Measurements from ENCODE around the gene SLC12A5.
A peak's percentile ranks its signal among the peaks of the same experiment; 100 is the strongest.

Gene SLC12A5

DNA sequence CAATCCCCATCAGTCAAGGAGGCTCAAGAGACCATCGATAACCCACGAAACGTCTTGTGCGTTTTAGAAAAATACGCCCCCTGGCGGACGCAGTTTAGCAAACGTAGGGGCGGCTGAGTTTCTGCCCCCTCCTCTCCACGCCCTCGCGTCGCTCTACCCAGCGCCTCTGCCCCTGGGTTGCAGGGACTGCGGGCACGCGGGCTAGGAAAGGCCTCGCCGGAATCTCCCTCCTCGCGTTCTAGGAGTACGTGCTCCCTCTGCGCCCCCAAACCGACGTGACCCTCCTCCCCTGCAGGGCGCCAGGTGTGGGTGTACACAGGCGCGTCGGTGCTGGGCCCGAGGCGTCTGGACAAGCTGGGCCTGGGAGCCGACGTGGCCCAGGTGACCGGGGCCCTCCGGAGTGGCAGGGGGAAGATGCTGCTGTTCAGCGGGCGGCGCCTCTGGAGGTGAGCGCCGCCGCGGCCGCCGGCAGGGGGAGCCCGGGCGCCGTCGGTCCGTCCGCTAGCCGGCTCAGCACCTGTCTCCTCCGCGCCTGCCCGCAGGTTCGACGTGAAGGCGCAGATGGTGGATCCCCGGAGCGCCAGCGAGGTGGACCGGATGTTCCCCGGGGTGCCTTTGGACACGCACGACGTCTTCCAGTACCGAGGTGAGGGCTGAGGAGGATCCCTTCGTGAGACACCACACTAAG lies 15.0 kb upstream of the SLC12A5 start (continued):
- no peak for TF ChIP-seq ZNF768 (tag by site-specific recombination; IDR thresholded peaks at IDR 0.05)
- TF ChIP-seq, protein P1, sequence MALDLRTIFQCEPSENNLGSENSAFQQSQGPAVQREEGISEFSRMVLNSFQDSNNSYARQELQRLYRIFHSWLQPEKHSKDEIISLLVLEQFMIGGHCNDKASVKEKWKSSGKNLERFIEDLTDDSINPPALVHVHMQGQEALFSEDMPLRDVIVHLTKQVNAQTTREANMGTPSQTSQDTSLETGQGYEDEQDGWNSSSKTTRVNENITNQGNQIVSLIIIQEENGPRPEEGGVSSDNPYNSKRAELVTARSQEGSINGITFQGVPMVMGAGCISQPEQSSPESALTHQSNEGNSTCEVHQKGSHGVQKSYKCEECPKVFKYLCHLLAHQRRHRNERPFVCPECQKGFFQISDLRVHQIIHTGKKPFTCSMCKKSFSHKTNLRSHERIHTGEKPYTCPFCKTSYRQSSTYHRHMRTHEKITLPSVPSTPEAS (tag by site-specific recombination; IDR thresholded peaks at IDR 0.05): no peak; the same call in 1 of the 2 replicates
- TF ChIP-seq ZSCAN16 (tag by site-specific recombination; IDR thresholded peaks at IDR 0.05): no peak
- TF ChIP-seq, protein P2, sequence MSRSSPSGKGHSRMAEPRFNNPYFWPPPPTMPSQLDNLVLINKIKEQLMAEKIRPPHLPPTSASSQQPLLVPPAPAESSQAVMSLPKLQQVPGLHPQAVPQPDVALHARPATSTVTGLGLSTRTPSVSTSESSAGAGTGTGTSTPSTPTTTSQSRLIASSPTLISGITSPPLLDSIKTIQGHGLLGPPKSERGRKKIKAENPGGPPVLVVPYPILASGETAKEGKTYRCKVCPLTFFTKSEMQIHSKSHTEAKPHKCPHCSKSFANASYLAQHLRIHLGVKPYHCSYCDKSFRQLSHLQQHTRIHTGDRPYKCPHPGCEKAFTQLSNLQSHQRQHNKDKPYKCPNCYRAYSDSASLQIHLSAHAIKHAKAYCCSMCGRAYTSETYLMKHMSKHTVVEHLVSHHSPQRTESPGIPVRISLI (tag by site-specific recombination; IDR thresholded peaks at IDR 0.05): no peak
- TF ChIP-seq ZNF184 (tag by site-specific recombination; IDR thresholded peaks at IDR 0.05): 0 out of 2 replicates have a peak, but pooled peaks have one; percentile 55
- TF ChIP-seq, protein P3, sequence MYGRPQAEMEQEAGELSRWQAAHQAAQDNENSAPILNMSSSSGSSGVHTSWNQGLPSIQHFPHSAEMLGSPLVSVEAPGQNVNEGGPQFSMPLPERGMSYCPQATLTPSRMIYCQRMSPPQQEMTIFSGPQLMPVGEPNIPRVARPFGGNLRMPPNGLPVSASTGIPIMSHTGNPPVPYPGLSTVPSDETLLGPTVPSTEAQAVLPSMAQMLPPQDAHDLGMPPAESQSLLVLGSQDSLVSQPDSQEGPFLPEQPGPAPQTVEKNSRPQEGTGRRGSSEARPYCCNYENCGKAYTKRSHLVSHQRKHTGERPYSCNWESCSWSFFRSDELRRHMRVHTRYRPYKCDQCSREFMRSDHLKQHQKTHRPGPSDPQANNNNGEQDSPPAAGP (tag by site-specific recombination; IDR thresholded peaks at IDR 0.05): no peak; the same call in none of the 2 replicates
- TF ChIP-seq ZNF132 (tag by site-specific recombination; IDR thresholded peaks at IDR 0.05; ENCODE audit: borderline replicate concordance): no peak
- TF ChIP-seq, protein P4, sequence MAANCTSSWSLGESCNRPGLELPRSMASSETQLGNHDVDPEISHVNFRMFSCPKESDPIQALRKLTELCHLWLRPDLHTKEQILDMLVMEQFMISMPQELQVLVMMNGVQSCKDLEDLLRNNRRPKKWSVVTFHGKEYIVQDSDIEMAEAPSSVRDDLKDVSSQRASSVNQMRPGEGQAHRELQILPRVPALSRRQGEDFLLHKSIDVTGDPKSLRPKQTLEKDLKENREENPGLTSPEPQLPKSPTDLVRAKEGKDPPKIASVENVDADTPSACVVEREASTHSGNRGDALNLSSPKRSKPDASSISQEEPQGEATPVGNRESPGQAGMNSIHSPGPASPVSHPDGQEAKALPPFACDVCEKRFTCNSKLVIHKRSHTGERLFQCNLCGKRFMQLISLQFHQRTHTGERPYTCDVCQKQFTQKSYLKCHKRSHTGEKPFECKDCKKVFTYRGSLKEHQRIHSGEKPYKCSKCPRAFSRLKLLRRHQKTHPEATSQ (tag by site-specific recombination; IDR thresholded peaks at IDR 0.05): peak; percentile 34; the same call in 1 of the 2 replicates
- peak; percentile 81; the same call in 1 of the 2 replicates for TF ChIP-seq ZFP69B (tag by site-specific recombination; IDR thresholded peaks at IDR 0.05)
- TF ChIP-seq, protein P5, sequence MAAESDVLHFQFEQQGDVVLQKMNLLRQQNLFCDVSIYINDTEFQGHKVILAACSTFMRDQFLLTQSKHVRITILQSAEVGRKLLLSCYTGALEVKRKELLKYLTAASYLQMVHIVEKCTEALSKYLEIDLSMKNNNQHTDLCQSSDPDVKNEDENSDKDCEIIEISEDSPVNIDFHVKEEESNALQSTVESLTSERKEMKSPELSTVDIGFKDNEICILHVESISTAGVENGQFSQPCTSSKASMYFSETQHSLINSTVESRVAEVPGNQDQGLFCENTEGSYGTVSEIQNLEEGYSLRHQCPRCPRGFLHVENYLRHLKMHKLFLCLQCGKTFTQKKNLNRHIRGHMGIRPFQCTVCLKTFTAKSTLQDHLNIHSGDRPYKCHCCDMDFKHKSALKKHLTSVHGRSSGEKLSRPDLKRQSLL (tag by site-specific recombination; IDR thresholded peaks at IDR 0.05): no peak
- peak; percentile 44; the same call in 1 of the 2 replicates for TF ChIP-seq BCL11A (tag by site-specific recombination; IDR thresholded peaks at IDR 0.05; ENCODE audit: low read depth)
- TF ChIP-seq ZNF423 (tag by site-specific recombination; IDR thresholded peaks at IDR 0.05): peak; percentile 40; the same call in 1 of the 2 replicates
- TF ChIP-seq, protein P6, sequence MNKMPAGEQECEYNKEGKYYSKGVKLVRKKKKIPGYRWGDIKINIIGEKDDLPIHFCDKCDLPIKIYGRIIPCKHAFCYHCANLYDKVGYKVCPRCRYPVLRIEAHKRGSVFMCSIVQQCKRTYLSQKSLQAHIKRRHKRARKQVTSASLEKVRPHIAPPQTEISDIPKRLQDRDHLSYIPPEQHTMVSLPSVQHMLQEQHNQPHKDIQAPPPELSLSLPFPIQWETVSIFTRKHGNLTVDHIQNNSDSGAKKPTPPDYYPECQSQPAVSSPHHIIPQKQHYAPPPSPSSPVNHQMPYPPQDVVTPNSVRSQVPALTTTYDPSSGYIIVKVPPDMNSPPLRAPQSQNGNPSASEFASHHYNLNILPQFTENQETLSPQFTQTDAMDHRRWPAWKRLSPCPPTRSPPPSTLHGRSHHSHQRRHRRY (tag by site-specific recombination; IDR thresholded peaks at IDR 0.05): no peak
- no peak for TF ChIP-seq ZNF121 (tag by site-specific recombination; IDR thresholded peaks at IDR 0.05)
- peak; percentile 11; the same call in 1 of the 2 replicates for TF ChIP-seq SCRT2 (tag by site-specific recombination; IDR thresholded peaks at IDR 0.05)
- no peak for TF ChIP-seq ZSCAN23 (tag by site-specific recombination; IDR thresholded peaks at IDR 0.05)
- TF ChIP-seq SP3 (tag by site-specific recombination; IDR thresholded peaks at IDR 0.05): peak; percentile 67
- peak; percentile 42 for TF ChIP-seq KLF9 (tag by site-specific recombination; IDR thresholded peaks at IDR 0.05; ENCODE audit: low read depth)
- TF ChIP-seq, protein P7, sequence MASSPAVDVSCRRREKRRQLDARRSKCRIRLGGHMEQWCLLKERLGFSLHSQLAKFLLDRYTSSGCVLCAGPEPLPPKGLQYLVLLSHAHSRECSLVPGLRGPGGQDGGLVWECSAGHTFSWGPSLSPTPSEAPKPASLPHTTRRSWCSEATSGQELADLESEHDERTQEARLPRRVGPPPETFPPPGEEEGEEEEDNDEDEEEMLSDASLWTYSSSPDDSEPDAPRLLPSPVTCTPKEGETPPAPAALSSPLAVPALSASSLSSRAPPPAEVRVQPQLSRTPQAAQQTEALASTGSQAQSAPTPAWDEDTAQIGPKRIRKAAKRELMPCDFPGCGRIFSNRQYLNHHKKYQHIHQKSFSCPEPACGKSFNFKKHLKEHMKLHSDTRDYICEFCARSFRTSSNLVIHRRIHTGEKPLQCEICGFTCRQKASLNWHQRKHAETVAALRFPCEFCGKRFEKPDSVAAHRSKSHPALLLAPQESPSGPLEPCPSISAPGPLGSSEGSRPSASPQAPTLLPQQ (tag by site-specific recombination; IDR thresholded peaks at IDR 0.05): peak; percentile 90
- TF ChIP-seq ZNF10 (tag by site-specific recombination; IDR thresholded peaks at IDR 0.05): peak; percentile 53; the same call in 1 of the 2 replicates
- TF ChIP-seq PRDM1 (tag by site-specific recombination; IDR thresholded peaks at IDR 0.05): no peak
- TF ChIP-seq YY2 (tag by site-specific recombination; IDR thresholded peaks at IDR 0.05): no peak
- TF ChIP-seq ZNF785 (tag by site-specific recombination; IDR thresholded peaks at IDR 0.05): no peak
- no peak for TF ChIP-seq ZNF571 (tag by site-specific recombination; IDR thresholded peaks at IDR 0.05)
- TF ChIP-seq KLF7 (tag by site-specific recombination; IDR thresholded peaks at IDR 0.05; ENCODE audit: borderline replicate concordance): no peak
- TF ChIP-seq HOXC10 (CRISPR knock-in tag; IDR thresholded peaks at IDR 0.05): no peak
- TF ChIP-seq, protein P8, sequence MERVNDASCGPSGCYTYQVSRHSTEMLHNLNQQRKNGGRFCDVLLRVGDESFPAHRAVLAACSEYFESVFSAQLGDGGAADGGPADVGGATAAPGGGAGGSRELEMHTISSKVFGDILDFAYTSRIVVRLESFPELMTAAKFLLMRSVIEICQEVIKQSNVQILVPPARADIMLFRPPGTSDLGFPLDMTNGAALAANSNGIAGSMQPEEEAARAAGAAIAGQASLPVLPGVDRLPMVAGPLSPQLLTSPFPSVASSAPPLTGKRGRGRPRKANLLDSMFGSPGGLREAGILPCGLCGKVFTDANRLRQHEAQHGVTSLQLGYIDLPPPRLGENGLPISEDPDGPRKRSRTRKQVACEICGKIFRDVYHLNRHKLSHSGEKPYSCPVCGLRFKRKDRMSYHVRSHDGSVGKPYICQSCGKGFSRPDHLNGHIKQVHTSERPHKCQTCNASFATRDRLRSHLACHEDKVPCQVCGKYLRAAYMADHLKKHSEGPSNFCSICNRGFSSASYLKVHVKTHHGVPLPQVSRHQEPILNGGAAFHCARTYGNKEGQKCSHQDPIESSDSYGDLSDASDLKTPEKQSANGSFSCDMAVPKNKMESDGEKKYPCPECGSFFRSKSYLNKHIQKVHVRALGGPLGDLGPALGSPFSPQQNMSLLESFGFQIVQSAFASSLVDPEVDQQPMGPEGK (tag by site-specific recombination; IDR thresholded peaks at IDR 0.05): peak; percentile 89
- no peak for TF ChIP-seq ZNF521 (tag by site-specific recombination; IDR thresholded peaks at IDR 0.05)
- no peak for TF ChIP-seq MZF1 (tag by site-specific recombination; IDR thresholded peaks at IDR 0.05; ENCODE audit: borderline replicate concordance)
- TF ChIP-seq ZNF350 (tag by site-specific recombination; IDR thresholded peaks at IDR 0.05): no peak
